Hematopoietic multipotent progenitor cell treated with erythropoietin and hydrocortisone succinate and interleukin-3 and kit ligand, for 6 days (in vitro differentiated cells): Measurements from ENCODE around the gene OR11H6.

Experiments
- DNase-seq: peaks from one replicate; pipeline ENCODE4 v3.0.0-alpha.2; 2015

OR11H6 gene

DNA sequence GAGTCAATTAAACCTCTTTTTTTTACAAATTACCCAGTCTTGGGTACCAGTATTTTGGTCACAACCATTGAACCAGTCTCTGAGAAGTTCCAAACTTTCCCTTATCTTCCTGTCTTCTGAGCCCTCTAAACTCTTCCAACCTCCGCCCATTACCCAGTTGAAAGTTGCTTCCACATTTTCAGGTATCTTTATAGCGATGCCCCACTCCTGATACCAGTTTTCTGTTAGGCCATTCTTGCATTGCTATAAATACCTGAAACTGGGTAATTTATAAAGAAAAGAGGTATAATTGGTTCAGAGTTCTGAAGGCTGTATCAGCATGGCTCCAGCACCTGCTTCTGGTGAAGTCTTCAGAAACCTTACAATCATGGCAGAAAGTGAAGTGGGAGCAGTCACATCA lies 50.6 kb downstream of the OR11H6 start:
- DNase-seq = no peak
